Measurements from ENCODE around the gene FAM50B.

DNA sequence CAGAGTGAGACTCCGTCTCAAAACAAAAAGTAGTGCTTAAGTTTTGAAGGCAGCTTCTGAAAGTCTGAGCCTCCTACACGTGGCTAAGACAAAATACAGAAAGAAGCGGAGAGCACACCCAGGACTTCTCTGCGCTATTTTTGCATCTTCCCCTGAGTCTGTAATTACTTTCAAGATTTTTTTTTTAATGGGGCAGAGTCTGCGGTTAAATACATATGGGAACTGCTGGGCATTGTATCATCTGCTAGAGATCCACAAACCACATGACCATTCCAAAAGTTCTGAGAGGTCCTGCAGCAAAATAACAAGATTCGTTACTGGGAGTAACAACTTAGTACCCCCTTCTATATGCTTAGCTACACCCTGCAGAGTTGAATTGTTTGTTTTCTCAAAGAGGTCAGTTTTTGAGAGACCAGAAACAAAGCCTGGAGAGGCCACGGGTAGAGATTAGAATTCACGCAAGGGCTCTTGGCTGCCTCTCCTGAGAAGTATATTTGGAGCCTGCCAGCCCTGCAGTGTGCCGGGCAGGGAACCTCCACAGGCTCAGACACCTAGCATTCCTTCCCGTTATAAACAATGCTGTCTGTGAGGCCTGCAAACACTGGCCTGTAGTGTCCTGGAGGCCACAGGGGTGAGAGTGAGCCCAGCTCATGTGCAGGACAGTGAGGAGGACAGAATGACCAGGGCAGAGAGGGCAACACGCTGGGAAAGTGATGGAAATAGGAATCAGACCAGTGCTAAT, 48.2 kb upstream of the FAM50B start:
- TF ChIP-seq, protein P1, sequence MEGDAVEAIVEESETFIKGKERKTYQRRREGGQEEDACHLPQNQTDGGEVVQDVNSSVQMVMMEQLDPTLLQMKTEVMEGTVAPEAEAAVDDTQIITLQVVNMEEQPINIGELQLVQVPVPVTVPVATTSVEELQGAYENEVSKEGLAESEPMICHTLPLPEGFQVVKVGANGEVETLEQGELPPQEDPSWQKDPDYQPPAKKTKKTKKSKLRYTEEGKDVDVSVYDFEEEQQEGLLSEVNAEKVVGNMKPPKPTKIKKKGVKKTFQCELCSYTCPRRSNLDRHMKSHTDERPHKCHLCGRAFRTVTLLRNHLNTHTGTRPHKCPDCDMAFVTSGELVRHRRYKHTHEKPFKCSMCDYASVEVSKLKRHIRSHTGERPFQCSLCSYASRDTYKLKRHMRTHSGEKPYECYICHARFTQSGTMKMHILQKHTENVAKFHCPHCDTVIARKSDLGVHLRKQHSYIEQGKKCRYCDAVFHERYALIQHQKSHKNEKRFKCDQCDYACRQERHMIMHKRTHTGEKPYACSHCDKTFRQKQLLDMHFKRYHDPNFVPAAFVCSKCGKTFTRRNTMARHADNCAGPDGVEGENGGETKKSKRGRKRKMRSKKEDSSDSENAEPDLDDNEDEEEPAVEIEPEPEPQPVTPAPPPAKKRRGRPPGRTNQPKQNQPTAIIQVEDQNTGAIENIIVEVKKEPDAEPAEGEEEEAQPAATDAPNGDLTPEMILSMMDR (IDR thresholded peaks at IDR 0.05 in 8 of 11, conservative IDR thresholded peaks at IDR 0.05 in 3 of 11): no peak
- TF ChIP-seq POLR2A (IDR thresholded peaks at IDR 0.05) (no peak), POLR2AphosphoS5 (IDR thresholded peaks at IDR 0.05) (no peak)

Measured in spleen (tissue), 7 donors.